OCI-LY3 (cell line): ENCODE measurements around the gene HABP2.

ENCODE experiments used
- H2AFZ ChIP-seq: fragments of 200-600, 300-600 bp; shearing (Covaris generic); 2 replicates; pipeline ENCODE4 v1.6.0; 2014; ENCODE audit warnings: antibody characterized with exemption, low read depth, low read length
- H3K27ac ChIP-seq: fragments of 200-600, 300-600 bp; sonication (generic); 2 replicates; pipeline ENCODE4 v1.5.1; 2014; ENCODE audit warnings: mild to moderate bottlenecking, low read length, moderate library complexity, mixed read lengths
- H3K27me3 ChIP-seq: fragments of 200-600, 300-600 bp; sonication (generic); 2 replicates; pipeline ENCODE4 v1.6.1; 2014; ENCODE audit warnings: low read depth, low read length, mixed read lengths
- H3K36me3 ChIP-seq: fragments of 200-600, 300-600 bp; sonication (generic); replicated peaks from 2 replicates; pipeline ENCODE3; 2014; ENCODE audit warnings: low read depth, low read length, mixed read lengths
- H3K4me1 ChIP-seq: fragments of 300-600, 200-600 bp; sonication (generic); 2 replicates; pipeline ENCODE4 v1.6.1; 2014; ENCODE audit warnings: low read length, mixed read lengths
- H3K4me2 ChIP-seq: fragments of 200-600, 300-600 bp; sonication (generic); 2 replicates; pipeline ENCODE4 v1.6.1; 2014; ENCODE audit warnings: low read length, mixed read lengths
- H3K4me3 ChIP-seq: fragments of 300-600, 200-600 bp; sonication (generic); 2 replicates; pipeline ENCODE4 v1.5.1; 2014; ENCODE audit warnings: antibody characterized with exemption, mild to moderate bottlenecking, low read length, moderate library complexity
- H3K79me2 ChIP-seq: fragments of 300-600, 200-600 bp; shearing (Covaris generic); 2 replicates; pipeline ENCODE4 v1.6.1; 2014; ENCODE audit warnings: mild to moderate bottlenecking, low read length, mixed read lengths
- H3K9ac ChIP-seq: fragments of 300-600, 200-600 bp; shearing (Covaris generic); 2 replicates; pipeline ENCODE4 v1.6.0; 2014; ENCODE audit warnings: mild to moderate bottlenecking, low read length, moderate library complexity
- H3K9me3 ChIP-seq: fragments of 200-600, 300-600 bp; shearing (Covaris generic); 2 replicates; pipeline ENCODE4 v1.6.1; 2014; ENCODE audit warnings: low read length, mixed read lengths; ENCODE audit not compliant: insufficient read depth
- H4K20me1 ChIP-seq: fragments of 200-600, 300-600 bp; sonication (generic); 2 replicates; pipeline ENCODE4 v1.6.1; 2016; ENCODE audit warnings: low read length, mixed read lengths; ENCODE audit not compliant: insufficient read depth
- CTCF ChIP-seq: fragments of 200-600, 300-600 bp; sonication (generic); IDR thresholded peaks from 2 replicates; pipeline ENCODE4 v1.5.1; 2014; ENCODE audit warnings: antibody characterized with exemption, low read length, low read depth
- EZH2phosphoT487 ChIP-seq: fragments of 200-600 bp; shearing (Covaris generic); IDR thresholded peaks from 2 replicates; pipeline ENCODE4 v1.6.1; 2018; ENCODE audit warnings: antibody characterized with exemption, mixed run types, low read depth

Gene HABP2

DNA sequence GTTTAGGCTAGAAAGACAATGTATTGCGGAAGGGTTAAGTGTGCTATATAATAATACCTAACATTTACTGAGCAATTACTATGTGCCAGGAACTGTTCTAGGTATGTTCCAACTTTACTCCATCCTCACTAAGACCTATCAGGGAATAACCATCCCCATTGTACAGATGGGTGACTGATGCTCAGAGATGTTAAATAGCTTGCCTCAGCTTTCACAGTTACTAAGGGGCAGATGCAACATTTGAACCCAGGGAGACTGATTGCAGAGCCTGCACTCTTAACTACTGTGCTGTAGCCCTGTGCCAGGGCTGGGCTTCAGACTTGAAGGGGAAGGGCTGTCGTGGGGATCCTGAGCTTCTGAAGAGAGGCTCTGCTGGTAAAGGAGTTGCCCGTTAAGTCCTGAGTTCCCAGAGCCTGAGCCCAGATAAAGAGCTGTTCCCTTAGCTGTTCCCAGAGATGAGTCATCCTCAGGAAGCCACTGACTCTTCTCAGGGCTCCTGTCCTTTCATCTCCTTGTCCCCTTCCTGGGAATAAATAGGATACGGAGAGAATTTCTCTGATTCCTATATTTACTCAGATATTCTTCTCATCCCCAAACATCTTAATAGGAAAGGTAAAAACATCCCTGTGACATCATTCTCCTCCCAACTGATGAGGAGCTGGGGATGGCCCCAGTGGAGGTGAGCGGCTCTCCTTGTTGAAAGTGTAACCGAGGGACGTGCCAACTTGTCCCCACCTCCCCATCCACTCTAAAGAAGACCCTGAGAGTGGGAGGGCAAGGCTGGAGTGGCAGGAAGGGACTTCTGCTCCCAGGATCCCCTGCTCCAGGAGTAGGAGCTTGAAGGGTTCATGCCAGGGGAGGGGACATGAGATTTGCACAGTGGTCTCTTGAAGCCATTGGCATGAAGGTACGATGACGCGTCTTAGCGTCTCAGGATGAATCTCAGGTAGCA is 28.0 kb upstream of the HABP2 start:
- Histone ChIP-seq H3K4me3 (no peak overlapping the region), H3K4me2 (no peak overlapping the region), H3K4me1 (no peaks in the 10 kb centered on the region), H3K9me3 (no peaks in the 10 kb centered on the region), H3K79me2 (no peaks in the 10 kb centered on the region), H2AFZ (no peak overlapping the region), H3K27me3 (no peaks in the 10 kb centered on the region), H4K20me1 (no peaks in the 10 kb centered on the region), H3K9ac (no peak overlapping the region), H3K27ac (no peak overlapping the region), H3K36me3 (no peaks in the 10 kb centered on the region)
- TF ChIP-seq EZH2phosphoT487: no peak
- TF ChIP-seq CTCF: no peak

GRCh38 chr10:113525713-113526112 is 27.1 kb upstream of the HABP2 start:
- Histone ChIP-seq H3K4me3 (no peak overlapping the region), H3K27me3 (no peaks in the 10 kb centered on the region), H3K36me3 (no peaks in the 10 kb centered on the region), H4K20me1 (no peaks in the 10 kb centered on the region), H2AFZ (no peak overlapping the region), H3K79me2 (no peaks in the 10 kb centered on the region), H3K4me1 (no peaks in the 10 kb centered on the region), H3K9me3 (no peaks in the 10 kb centered on the region), H3K27ac (no peak overlapping the region), H3K4me2 (no peak overlapping the region), H3K9ac (no peak overlapping the region)
- no peak for TF ChIP-seq CTCF
- no peak for TF ChIP-seq EZH2phosphoT487

DNA sequence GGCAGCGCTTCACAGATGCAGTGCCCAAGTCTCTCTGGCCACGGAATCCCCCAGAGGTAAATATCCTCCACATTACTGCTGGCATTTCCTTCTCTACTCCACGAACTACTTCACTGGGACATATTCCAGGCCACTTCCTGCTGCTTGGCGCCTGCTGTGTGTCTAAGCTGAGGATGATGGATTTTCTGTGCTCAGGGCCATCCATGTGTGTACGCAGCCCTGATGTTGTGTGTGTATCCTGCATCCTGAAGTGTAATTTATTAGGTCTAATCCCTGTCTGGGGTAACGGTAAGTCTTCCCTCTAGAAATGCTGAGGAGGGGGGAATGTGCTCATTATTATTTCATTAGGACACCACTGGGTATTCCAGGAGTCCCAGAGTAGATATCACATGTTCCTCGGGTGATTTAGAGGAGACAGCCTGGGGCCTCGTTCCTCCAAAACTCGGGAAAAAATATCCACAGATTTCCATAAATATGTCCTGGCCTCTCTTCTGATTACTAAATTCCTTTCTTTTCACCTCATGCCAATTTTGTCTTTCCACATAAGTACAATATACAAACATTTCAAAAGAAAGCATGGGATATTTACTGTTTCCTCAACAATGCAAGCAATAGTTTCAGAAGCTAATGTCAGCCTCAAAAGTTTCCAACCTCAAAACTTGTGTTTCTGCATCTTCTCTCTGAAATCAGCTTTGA is 25.5 kb upstream of the HABP2 start:
- H3K4me1 ChIP-seq: no peaks in the 10 kb centered on the region
- no peaks in the 10 kb centered on the region for H3K27me3 ChIP-seq
- no peaks in the 10 kb centered on the region for H3K36me3 ChIP-seq
- H3K4me2 ChIP-seq: no peak overlapping the region
- no peak for TF ChIP-seq EZH2phosphoT487
- TF ChIP-seq CTCF: no peak
- no peak overlapping the region for H3K4me3 ChIP-seq
- no peaks in the 10 kb centered on the region for H4K20me1 ChIP-seq
- H3K9ac ChIP-seq: no peak overlapping the region
- H2AFZ ChIP-seq: no peak overlapping the region
- H3K27ac ChIP-seq: no peak overlapping the region
- H3K79me2 ChIP-seq: no peaks in the 10 kb centered on the region
- no peaks in the 10 kb centered on the region for H3K9me3 ChIP-seq

GRCh38 chr10:113528876-113529275 is 24.0 kb upstream of the HABP2 start:
- Histone ChIP-seq H3K27ac (no peak overlapping the region), H3K4me3 (no peak overlapping the region)

More at GRCh38 chr10:113528876-113529275, 24.0 kb upstream of the HABP2 start:
- TF ChIP-seq CTCF: no peak
- TF ChIP-seq EZH2phosphoT487: no peak
- H3K79me2 ChIP-seq: no peaks in the 10 kb centered on the region
- H3K27me3 ChIP-seq: no peaks in the 10 kb centered on the region
- H4K20me1 ChIP-seq: no peaks in the 10 kb centered on the region
- no peak overlapping the region for H2AFZ ChIP-seq
- no peaks in the 10 kb centered on the region for H3K4me1 ChIP-seq
- H3K9ac ChIP-seq: no peak overlapping the region
- no peaks in the 10 kb centered on the region for H3K9me3 ChIP-seq
- H3K4me2 ChIP-seq: no peak overlapping the region
- no peaks in the 10 kb centered on the region for H3K36me3 ChIP-seq
